Camera-type eye (tissue), 1 donor: Measurements from ENCODE around the gene SLC35E1. TPM values are rescaled to one million over a fixed set of nuclear protein-coding genes. Genes with fewer than 3 reads are reported as not detected.

Experiments used
- total RNA-seq: library from RNA; depleted of rRNA; stranded (reverse); fragments of >200 nt; gene quantifications from one replicate; pipeline ENCODE4 v1.2.3, GENCODE V29; 2014

The SLC35E1 gene
- 27.1 TPM for total RNA-seq

GRCh38 chr19:16572332-16573211 lies at the start of gene SLC35E1:
Gene SLC35E1 (minus strand): TSS chr19:16572415. CDS start chr19:16572364, 51 bp downstream.

DNA sequence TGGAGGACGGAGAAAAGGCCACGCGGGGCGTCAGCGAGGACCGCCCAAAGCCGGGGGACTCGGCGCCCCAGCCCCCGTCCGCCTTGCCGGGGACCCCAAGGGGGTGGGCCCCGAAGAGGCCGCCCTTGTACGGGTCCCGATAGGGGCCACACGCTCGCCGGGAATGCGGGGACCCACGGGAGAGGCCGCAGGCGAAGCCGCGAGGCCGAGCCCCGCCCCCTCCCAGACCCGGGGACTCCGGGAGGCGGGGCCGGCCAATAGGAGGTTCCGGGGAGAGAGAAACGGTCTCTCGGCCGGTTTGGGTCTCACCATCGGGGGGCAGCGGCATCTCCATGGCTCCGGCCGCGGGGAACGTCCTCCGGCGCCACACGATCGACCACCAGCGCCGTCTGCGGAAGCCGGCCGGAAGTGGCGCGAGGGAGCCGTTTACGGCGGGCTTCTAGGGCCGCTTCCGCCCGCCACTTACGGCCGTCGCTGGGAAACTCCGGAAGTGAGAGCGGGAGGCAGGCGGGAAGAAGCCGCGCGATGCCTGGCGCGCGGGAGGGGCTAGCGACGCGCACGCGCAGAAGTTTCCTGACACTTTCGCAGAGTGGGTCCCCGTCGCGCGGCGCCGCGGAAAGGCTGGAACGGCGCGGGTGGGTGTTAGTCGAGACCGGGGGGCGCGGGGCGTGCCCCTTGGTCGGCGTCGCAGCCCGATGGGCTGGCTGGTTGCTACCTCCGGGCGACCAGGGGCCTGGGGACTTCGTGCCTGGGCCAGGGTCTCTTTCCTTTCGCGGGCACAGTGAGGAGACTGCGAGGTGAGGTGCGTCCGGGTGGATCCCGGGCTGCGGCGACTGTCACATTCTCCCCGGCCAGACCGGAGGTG lies 29.9 kb downstream of the SLC35E1 start, which contains the start of gene CHERP:
TSS of gene CHERP (minus strand) at position 393 of the 865 bp plus-strand sequence. CDS start at position 334, 59 bp downstream.

Other genes starting within 250 kb of the SLC35E1 start
- 22.8 TPM for gene KLF2, start 247.6 kb downstream of the SLC35E1 start, total RNA-seq
- 49.3 TPM for gene EPS15L1, start 100.4 kb downstream of the SLC35E1 start, total RNA-seq
- not detected for gene CALR3, start 76.2 kb downstream of the SLC35E1 start, total RNA-seq
- gene C19orf44, start 76.0 kb downstream of the SLC35E1 start, total RNA-seq, result 12.7 TPM
- gene CHERP, start 30.0 kb downstream of the SLC35E1 start, total RNA-seq, result 18.8 TPM
- gene MED26, start 55.8 kb upstream of the SLC35E1 start, total RNA-seq, result 9.3 TPM
- gene SMIM7, start 87.7 kb upstream of the SLC35E1 start, total RNA-seq, result 119 TPM
- 18.6 TPM for gene TMEM38A, start 88.7 kb upstream of the SLC35E1 start, total RNA-seq
- gene NWD1, start 147.4 kb upstream of the SLC35E1 start, total RNA-seq, result 0.99 TPM